Smooth muscle cell of the umbilical artery (primary cell): ENCODE data around the gene SF3B4. TPM values are rescaled to one million over a fixed set of nuclear protein-coding genes. Genes with fewer than 3 reads are reported as not detected.

Source experiments
- total RNA-seq: library from RNA; depleted of rRNA; stranded (reverse); fragments of >200 nt; gene quantifications from 2 replicates; pipeline ENCODE4 v1.2.3, GENCODE V29; 2014

The SF3B4 gene
- 7.7 and 16.6 TPM in 2 replicates for total RNA-seq

DNA sequence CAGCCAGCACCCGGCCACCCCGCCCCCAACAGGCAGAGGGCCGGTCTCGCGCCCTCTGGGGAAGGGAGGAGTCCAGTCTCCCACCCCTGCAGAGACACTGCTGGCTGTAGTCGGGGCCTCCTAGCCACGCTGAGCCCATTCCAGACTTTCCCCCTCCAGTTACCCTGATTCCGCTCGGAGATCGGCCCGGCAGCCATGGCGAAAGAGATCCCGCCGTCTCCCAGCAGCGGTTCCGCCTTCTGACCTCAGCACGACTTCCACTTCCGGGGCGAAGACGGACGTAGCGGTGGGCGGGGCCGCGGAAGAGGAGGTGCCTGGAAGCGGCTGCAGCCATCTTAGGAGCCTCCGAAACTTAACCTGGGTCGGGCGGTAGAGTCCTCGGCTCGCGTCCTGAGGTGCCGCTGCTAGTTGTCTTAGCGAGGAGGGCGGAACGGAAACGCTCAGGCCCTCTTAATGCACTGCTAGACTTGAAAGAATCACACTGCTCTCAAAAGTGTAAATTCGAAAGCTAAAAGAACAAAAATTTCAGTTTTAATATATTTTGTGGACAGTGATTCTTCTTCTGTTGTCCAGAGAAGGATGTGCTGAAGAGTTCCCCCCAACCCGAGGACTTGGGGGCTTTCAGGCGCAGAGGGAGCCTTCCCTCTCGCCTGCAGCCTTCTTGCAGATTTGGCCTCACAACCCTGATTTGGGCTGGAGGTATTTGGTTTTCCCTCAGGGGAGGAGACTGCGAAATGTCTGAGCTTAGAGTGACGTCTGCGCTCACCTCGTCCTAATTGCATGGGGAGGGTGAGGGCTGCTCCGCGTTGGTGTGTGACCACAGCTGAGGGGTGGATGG, at the start of gene SF3B4:
TSS of gene SF3B4 (minus strand) at position 241 of the 838 bp plus-strand sequence. CDS start at position 197, 44 bp downstream.

GRCh38 chr1:149936170-149936991, 8.8 kb upstream of the SF3B4 start, which contains the start of gene MTMR11:
MTMR11 (minus strand) TSS chr1:149936879; CDS start chr1:149936647, 232 bp downstream.

GRCh38 chr1:149917571-149918144, 9.9 kb downstream of the SF3B4 start, which contains the start of gene SV2A:
SV2A (minus strand) TSS chr1:149917844; CDS start chr1:149913840, 4,004 bp downstream.

DNA sequence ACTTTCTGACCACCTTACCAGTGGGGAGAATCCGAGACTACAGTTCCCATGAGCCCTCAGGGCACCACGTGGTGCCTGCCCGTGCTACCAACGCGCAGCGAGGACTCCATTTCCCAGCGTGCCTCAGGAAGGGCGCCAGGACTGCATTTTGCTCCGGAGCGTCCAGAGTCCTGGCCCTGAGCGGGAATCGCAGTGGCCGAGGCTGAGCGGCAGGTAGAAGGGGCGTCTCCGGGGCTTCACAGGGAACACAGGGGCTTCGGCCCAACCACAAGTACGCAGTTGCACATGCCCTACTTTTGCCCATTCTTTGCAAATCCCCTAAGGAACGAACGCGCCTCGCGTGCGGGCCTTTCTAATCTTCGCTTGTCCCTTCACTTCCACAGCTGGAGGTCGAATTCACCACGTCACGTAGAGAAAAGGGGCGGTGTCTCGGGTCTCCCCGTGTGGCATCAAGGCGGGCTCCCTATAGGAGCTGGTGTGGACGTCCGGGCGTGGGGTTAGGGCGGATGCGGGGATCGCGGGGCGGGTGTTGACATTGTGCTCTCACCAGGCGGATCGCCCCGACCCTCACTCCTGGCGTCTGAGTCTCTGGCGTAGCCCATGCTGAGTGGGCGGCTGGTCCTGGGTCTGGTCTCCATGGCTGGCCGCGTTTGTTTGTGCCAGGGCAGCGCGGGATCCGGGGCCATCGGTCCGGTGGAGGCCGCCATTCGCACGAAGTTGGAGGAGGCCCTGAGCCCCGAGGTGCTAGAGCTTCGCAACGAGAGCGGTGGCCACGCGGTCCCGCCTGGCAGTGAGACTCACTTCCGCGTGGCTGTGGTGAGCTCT, 27.9 kb downstream of the SF3B4 start, which contains the start of gene BOLA1:
TSS of gene BOLA1 (plus strand) at position 109 of the 825 bp plus-strand sequence. CDS start at position 601, 492 bp downstream.

Other genes with a start within 250 kb of the SF3B4 start
- not detected in 2 replicates for gene FCGR1A, start 145.1 kb downstream of the SF3B4 start, total RNA-seq
- gene BOLA1, start 28.2 kb downstream of the SF3B4 start, total RNA-seq: 7.7 and 7.9 TPM in 2 replicates
- gene SV2A, start 10.0 kb downstream of the SF3B4 start, total RNA-seq: 15.4 and 26.3 TPM in 2 replicates
- 3.9 and 4.8 TPM in 2 replicates for gene MTMR11, start 9.1 kb upstream of the SF3B4 start, total RNA-seq
- gene OTUD7B, start 82.9 kb upstream of the SF3B4 start, total RNA-seq: 13.1 and 28.8 TPM in 2 replicates
- gene VPS45, start 140.0 kb upstream of the SF3B4 start, total RNA-seq: 43.6 and 43.7 TPM in 2 replicates
- 38.6 and 49.7 TPM in 2 replicates for gene PLEKHO1, start 222.1 kb upstream of the SF3B4 start, total RNA-seq